Gastroesophageal sphincter (tissue), 4 donors: ENCODE measurements around the gene CERS4. TPM values are rescaled to one million over a fixed set of nuclear protein-coding genes. Genes with fewer than 3 reads are reported as not detected.
"Not testable (repeated sequence)": the region's sequence is repeated elsewhere in the genome, so short reads cannot be mapped to it uniquely, and the experiment has no call there.

ENCODE experiments used
- ATAC-seq: fragments of 150-250 bp; one replicate; pipeline ENCODE4 v1.9.1; 2016; ENCODE audit warnings: mild to moderate bottlenecking, moderate library complexity
- H3K27ac ChIP-seq, 4 donors: fragments of 200-600 bp; sonication (generic) in 3 of 4; 1 replicate in 3 of 4; 2 replicates in 1 of 4; pipeline ENCODE4 v1.5.1; 2016 to 2019
- H3K27me3 ChIP-seq: fragments of 200-600 bp; sonication (generic); one replicate; pipeline ENCODE4 v1.5.1; 2019
- H3K36me3 ChIP-seq, 2 donors: fragments of 200-600 bp; sonication (generic); one replicate each; pipeline ENCODE4 v1.5.1; 2019; ENCODE audit warnings: control low read depth in 1 of 2
- H3K4me1 ChIP-seq, 3 donors: fragments of 200-600 bp; sonication (generic); 1 replicate in 2 of 3; 2 replicates in 1 of 3; pipeline ENCODE4 v1.5.1; 2016 to 2019; ENCODE audit warnings: control low read depth in 2 of 3
- H3K4me3 ChIP-seq, 2 donors: fragments of 200-600 bp; sonication (generic); one replicate each; pipeline ENCODE4 v1.5.1; 2019; ENCODE audit warnings: mild to moderate bottlenecking in 1 of 2, moderate library complexity in 1 of 2
- H3K9me3 ChIP-seq, 3 donors: fragments of 200-600 bp; sonication (generic); one replicate each; pipeline ENCODE4 v1.5.1; 2017 to 2019; ENCODE audit warnings: control low read depth in 2 of 3
- CTCF ChIP-seq, 4 experiments: fragments of 200-600 bp in 2 of 4; fragments of 450-650 bp in 2 of 4; sonication (generic) in 1 of 4; IDR thresholded peaks; one replicate each; pipeline ENCODE4 v1.5.1; 2017 to 2019; ENCODE audit warnings: antibody characterized with exemption in 4 of 4, mild to moderate bottlenecking in 2 of 4, moderate library complexity in 2 of 4
- EP300 ChIP-seq: sonication (generic); formaldehyde crosslinking; IDR thresholded peaks from one replicate; pipeline ENCODE4 v1.6.1; 2017; ENCODE audit warnings: antibody characterized with exemption, mild to moderate bottlenecking
- POLR2A ChIP-seq, 2 donors: fragments of 450-650 bp; IDR thresholded peaks; one replicate each; pipeline ENCODE4 v1.6.1; 2017; ENCODE audit warnings: antibody characterized with exemption in 2 of 2, mild to moderate bottlenecking in 2 of 2, moderate library complexity in 1 of 2
- POLR2AphosphoS5 ChIP-seq: sonication (generic); formaldehyde crosslinking; IDR thresholded peaks from one replicate; pipeline ENCODE4 v1.6.1; 2017; ENCODE audit warnings: antibody characterized with exemption
- WGBS, 2 donors: methylation state at CpG; one replicate each; pipeline ENCODE4 v1.1.5; 2018; ENCODE audit warnings: low coverage in 1 of 2; 5-methylcytosine and 5-hydroxymethylcytosine counted together
- total RNA-seq, 4 donors: library from RNA; depleted of rRNA; stranded (reverse); fragments of >200 nt; gene quantifications; one replicate each; pipeline ENCODE4 v1.1.0, GENCODE V29; 2016

Gene CERS4
- total RNA-seq, 4 donors from 2014 or later: 24.8 to 33.8 (median 31.9) TPM

- peaks cover 0 to 11% (median 0%) of the 10 kb centered on the region in 3 donors for H3K4me1 ChIP-seq
- no peaks in the 10 kb centered on the region for H3K9me3 ChIP-seq
- H3K4me3 ChIP-seq: no peak overlapping the region
- ATAC-seq: no peak
- H3K27ac ChIP-seq: no peak overlapping the region
- no peaks in the 10 kb centered on the region for H3K36me3 ChIP-seq
- H3K27me3 ChIP-seq: peaks cover 8% of the 10 kb centered on the region
- WGBS, 2 donors: 65 to 82% methylated on average over 6 to 7 of the region's 7 CpGs
- no peak for TF ChIP-seq POLR2AphosphoS5
- TF ChIP-seq CTCF (IDR thresholded peaks at IDR 0.05): no peak
- TF ChIP-seq EP300: no peak
- TF ChIP-seq POLR2A (IDR thresholded peaks at IDR 0.05): no peak
Measured at GRCh38 chr19:8192221-8192820, 16.8 kb upstream of the CERS4 start.

GRCh38 chr19:8194528-8195267 is 14.5 kb upstream of the CERS4 start:
- TF ChIP-seq EP300 (no peak), CTCF (IDR thresholded peaks at IDR 0.05) (no peak), POLR2AphosphoS5 (no peak), POLR2A (IDR thresholded peaks at IDR 0.05) (no peak)
- Histone ChIP-seq H3K36me3 (no peaks in the 10 kb centered on the region), H3K4me3 (no peak overlapping the region), H3K9me3 (no peaks in the 10 kb centered on the region), H3K27ac (peak overlapping the region in 1 of 4 donors; percentile 46), H3K4me1 (peaks cover 0 to 11% (median 0%) of the 10 kb centered on the region in 3 donors), H3K27me3 (peaks cover 22% of the 10 kb centered on the region)
- ATAC-seq: peak; percentile 36
- 67 to 81% methylated on average over 4 to 6 of the region's 11 CpGs for WGBS, 2 donors

GRCh38 chr19:8196271-8196927 is 12.8 kb upstream of the CERS4 start:
- Histone ChIP-seq H3K27ac (no peak overlapping the region), H3K4me3 (no peak overlapping the region), H3K27me3 (peaks cover 37% of the 10 kb centered on the region), H3K4me1 (peaks cover 0 to 11% (median 0%) of the 10 kb centered on the region in 3 donors), H3K36me3 (no peaks in the 10 kb centered on the region), H3K9me3 (no peaks in the 10 kb centered on the region)
- WGBS, 2 donors: 57 to 67% methylated on average over 1 to 8 of the region's 10 CpGs
- TF ChIP-seq POLR2AphosphoS5 (no peak), POLR2A (IDR thresholded peaks at IDR 0.05) (no peak), EP300 (no peak), CTCF (IDR thresholded peaks at IDR 0.05) (no peak)
- ATAC-seq: no peak

GRCh38 chr19:8203288-8204120 is 5.7 kb upstream of the CERS4 start:
- not testable (repeated sequence) for ATAC-seq, H3K36me3 ChIP-seq, H3K9me3 ChIP-seq, H3K4me3 ChIP-seq, H3K27ac ChIP-seq, H3K4me1 ChIP-seq
- H3K27me3 ChIP-seq: peaks cover 22% of the 10 kb centered on the region
- 54 to 77% methylated on average over 11 to 13 of the region's 15 CpGs for WGBS, 2 donors

GRCh38 chr19:8204961-8205360 is 4.2 kb upstream of the CERS4 start:
- ATAC-seq: no peak
- H3K27ac ChIP-seq: no peak overlapping the region
- 74 to 82% methylated on average over 4 of the region's 5 CpGs for WGBS, 2 donors

More at GRCh38 chr19:8204961-8205360, 4.2 kb upstream of the CERS4 start:
- Histone ChIP-seq H3K36me3 (no peaks in the 10 kb centered on the region), H3K27me3 (peaks cover 12% of the 10 kb centered on the region), H3K4me1 (peaks cover 0 to 15% (median 7%) of the 10 kb centered on the region in 3 donors), H3K4me3 (no peak overlapping the region), H3K9me3 (no peaks in the 10 kb centered on the region)
- TF ChIP-seq POLR2AphosphoS5 (no peak), POLR2A (IDR thresholded peaks at IDR 0.05) (no peak), CTCF (IDR thresholded peaks at IDR 0.05) (no peak), EP300 (no peak)
